IMR-90 (cell line): Measurements from ENCODE around the gene FUT8.
"Not testable (repeated sequence)": the region's sequence is repeated elsewhere in the genome, so short reads cannot be mapped to it uniquely, and the experiment has no call there.

ENCODE experiments used
- BHLHE40 ChIP-seq: fragments of 150-350 bp; IDR thresholded peaks from 2 replicates; pipeline ENCODE4 v1.6.1; 2016; ENCODE audit warnings: mild to moderate bottlenecking, low read depth, low read length
- CEBPB ChIP-seq: IDR thresholded peaks from 2 replicates; pipeline ENCODE4 v1.6.1; 2012; ENCODE audit warnings: low read depth, low read length, improper control_type of control experiment
- CTCF ChIP-seq: conservative IDR thresholded peaks from 2 replicates; pipeline ENCODE4 v1.5.1; 2012; ENCODE audit warnings: mild to moderate bottlenecking, low read depth, low read length, improper control_type of control experiment
- FOS ChIP-seq: fragments of 150-350 bp; IDR thresholded peaks from 2 replicates; pipeline ENCODE4 v1.6.1; 2016; ENCODE audit warnings: low read depth, low read length
- MAFK ChIP-seq: IDR thresholded peaks from 2 replicates; pipeline ENCODE4 v1.6.1; 2012; ENCODE audit warnings: low read depth, low read length, improper control_type of control experiment
- MXI1 ChIP-seq: IDR thresholded peaks from 2 replicates; pipeline ENCODE4 v1.6.1; 2012; ENCODE audit warnings: low read depth, mild to moderate bottlenecking, low read length, moderate library complexity, borderline replicate concordance
- NFE2L2 ChIP-seq: fragments of 150-350 bp; IDR thresholded peaks from 2 replicates; pipeline ENCODE4 v1.6.1; 2016; ENCODE audit warnings: low read depth, mild to moderate bottlenecking, low read length
- POLR2A ChIP-seq: IDR thresholded peaks from 2 replicates; pipeline ENCODE4 v1.6.1; 2012; ENCODE audit warnings: mild to moderate bottlenecking, low read depth, low read length
- RCOR1 ChIP-seq: IDR thresholded peaks from 2 replicates; pipeline ENCODE4 v1.6.1; 2012; ENCODE audit warnings: mild to moderate bottlenecking, low read length, improper control_type of control experiment; ENCODE audit not compliant: insufficient replicate concordance
- RFX5 ChIP-seq: IDR thresholded peaks from 2 replicates; pipeline ENCODE4 v1.8.0; 2012; ENCODE audit warnings: low read depth, mild to moderate bottlenecking, low read length, moderate library complexity
- SMC3 ChIP-seq: fragments of 150-350 bp; IDR thresholded peaks from 2 replicates; pipeline ENCODE4 v1.6.1; 2016; ENCODE audit warnings: low read depth, mild to moderate bottlenecking, antibody characterized with exemption, low read length, moderate library complexity
- USF2 ChIP-seq: fragments of 150-350 bp; IDR thresholded peaks from 2 replicates; pipeline ENCODE4 v1.6.1; 2017; ENCODE audit warnings: mild to moderate bottlenecking, antibody characterized with exemption, low read length, low read depth

GRCh38 chr14:65467926-65468325, 55.4 kb downstream of the FUT8 start:
- TF ChIP-seq POLR2A, CTCF, MAFK, USF2, BHLHE40, CEBPB, RCOR1, RFX5, SMC3, FOS, MXI1, NFE2L2: not testable (repeated sequence)
